GM21515 (cell line): Measurements from ENCODE around the gene NEAT1.
A peak's percentile ranks its signal among the peaks of the same experiment; 100 is the strongest.

Experiments used
- ATAC-seq: cut with Tn5 transposase; IDR thresholded peaks from one replicate; pipeline ENCODE4 v1.9.1; 2021; ENCODE audit not compliant: unreplicated experiment

The NEAT1 gene

DNA sequence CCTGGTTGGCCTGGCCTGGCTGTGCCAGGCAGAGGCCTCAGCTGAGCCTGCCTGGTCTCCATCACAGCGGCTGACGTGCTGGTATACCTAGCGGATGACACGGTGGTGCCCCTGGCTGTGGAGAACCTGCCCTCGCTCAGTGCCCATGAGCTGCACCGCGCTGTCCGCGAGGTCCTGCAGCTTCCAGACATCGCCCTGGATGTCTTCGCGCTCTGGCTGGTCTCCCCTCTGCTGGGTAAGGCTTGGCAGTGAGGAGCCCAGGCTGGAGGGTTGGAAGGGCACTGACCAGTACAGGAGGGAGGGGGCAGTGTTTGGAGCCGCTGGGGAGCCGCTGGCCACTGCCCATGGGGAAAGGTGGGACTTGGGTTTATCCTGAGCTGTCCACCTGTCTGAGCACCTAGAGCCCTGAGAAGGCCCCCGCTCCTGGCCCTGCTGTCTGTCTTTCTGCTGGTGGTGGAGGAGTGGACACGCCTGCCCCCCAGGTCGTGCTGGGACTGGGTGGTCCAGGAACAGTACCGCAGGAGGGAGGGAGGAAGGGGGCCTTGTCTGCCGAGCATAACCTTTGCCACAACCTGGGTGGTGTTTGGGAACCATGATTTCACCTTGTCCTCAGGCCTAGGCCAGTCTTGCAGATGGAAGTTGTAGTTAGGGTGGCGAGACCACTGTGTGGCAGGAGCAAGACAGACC is 33.2 kb upstream of the NEAT1 start:
- ATAC-seq: no peak

DNA sequence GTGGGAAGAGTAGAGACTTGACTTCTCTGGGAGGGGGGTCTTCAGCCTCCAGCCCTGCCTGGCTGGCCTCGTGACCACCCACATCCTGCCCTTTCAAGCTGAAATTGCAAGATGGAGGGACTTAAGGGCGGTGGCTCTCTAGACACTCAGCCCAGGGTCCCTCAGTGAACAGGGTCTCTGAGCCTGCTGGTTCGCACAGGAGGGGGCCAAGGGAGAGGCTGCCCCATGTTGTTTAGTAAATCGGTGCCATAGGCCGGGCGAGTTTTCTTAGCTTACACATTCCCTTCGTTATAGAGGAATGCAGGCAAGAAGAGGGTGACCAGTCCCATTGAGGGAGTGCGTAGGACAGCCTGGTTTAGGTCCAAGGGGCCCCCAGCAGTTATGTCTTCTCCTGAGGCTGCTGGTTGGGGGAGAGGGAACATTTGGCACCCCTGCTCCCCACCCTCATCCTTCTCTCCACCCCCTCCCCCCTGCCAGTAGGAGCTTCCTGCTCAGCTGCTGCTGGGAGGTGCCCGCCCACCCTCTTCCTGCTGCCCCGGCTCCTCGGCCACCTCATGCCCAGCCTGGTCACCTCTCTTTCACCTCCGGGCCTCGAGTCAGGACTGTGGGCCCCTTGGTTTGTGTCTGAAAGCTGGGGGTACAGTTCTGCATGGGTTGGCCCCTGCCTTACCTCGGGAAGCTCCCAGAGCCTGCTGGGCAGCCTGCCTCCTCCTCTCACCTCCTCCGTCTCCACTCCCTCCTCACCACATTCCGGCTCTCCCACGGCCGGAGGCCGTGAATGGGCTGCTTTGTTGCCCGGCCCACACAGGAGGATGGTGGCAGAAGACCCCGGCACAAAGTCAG is 32.3 kb upstream of the NEAT1 start:
- ATAC-seq: no peak

DNA sequence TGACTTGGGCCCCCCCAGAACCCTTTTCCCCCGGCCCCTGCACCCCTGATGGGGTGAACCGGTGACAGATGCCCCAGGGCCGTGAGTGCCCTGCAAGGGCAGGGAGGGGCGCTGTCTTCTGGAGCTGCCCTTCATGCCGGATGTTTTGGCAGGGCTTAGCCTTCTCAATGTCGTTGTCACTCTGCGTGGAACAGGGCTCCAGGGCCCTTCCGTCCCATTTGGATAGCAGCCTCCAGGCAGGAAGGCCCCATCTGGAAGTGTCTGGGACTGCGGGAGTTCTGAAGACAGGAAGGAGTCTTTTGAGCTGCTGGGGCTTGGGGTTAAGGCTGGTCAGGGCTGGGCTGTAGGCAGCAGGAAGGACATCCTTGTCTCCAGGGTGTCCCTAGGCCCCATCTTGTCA is 31.6 kb upstream of the NEAT1 start:
- ATAC-seq: no peak

DNA sequence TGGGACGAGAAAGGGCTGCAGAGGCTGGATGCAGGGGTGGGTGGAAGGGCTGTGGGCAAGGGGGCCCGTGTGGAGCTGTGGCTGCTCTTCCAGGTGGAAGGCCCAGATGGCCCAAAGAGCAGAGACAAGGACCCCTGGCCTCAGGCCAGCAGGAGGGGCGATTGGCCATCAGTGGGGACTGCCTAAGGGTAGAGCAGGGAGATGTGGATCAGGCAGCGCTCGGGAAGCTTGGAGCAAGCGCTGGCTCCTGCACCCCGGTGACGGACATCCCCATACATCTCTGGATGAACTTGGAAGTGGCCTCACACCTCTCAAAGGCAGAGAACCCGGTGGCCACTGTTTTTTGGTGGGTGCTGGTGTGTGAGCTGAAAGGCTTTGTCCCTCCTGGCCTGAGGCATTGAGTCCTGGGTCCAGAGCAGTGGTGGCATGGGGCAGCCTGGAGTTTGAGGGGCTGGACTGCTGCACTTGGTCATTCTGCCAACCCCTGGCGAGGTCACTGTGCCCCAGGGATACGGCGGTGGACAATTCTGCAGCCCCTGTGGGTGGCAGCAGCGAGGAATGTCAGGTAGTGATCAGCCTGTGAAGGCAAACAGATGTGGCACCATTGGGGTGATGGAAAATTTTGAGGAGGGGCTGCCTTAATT is 30.3 kb upstream of the NEAT1 start:
- no peak for ATAC-seq

DNA sequence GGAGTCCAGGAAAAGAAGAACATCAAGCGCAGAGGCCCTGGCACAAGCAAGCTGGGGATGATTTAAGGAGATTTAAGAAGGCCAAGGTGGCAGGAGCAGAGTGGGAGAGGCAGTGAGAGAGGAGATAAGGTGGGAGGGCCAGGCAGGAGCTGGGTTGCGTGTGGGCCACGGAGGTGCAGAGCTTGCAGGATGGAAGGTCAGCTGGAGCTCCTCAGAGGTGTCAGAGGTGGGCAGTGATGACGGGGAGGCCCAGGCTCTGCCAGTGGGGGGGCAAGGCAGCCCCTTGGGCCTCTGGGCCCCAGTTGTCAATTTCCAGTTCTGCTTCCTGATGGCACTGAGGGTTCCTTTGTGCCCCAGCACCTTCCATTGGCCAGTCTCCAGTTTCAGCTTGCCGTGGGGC is 29.7 kb upstream of the NEAT1 start:
- ATAC-seq: no peak

DNA sequence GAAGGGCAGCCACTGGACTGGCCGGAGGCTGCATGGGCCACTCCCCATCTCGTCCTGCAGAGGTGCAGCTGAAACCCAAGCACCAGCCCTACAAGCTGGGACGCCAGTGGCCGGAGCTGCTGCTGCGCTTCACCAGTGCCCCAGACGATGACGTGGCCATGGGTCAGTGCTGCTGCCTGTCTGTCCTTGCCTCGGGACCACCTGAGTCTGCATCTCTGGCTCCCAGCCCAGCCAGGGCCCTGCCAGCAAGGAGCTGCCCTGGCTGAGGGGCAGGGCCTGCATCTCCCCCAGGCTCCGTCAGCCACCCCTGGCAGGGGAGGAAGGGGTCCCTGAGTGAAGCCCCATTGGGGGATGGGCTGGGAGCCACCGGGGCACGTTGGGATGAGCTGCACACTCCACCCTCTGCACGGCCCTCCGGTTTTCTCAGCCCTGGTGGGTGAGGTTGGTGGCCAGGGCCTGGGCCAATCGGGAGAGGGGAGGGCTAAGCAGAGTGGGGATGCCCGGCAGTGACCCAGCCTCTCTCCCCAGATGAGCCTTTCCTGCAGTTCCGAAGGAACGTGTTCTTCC is 29.0 kb upstream of the NEAT1 start:
- no peak for ATAC-seq

DNA sequence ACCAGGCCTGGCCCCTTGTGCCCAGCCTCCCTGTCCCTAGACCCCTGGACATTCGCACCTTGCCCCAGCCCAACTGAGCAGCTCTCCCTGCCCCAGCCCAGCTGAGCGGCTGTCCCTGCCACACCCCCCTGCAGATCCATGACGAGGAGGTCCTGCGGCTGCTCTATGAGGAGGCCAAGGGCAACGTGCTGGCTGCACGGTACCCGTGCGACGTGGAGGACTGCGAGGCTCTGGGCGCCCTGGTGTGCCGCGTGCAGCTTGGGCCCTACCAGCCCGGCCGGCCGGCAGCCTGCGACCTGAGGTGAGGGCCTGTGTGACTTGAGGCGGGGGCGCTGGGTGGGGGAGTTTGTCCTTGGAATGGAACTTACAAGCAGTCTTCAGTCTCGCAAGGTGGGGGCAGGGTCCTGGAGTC is 28.5 kb upstream of the NEAT1 start:
- ATAC-seq: no peak

DNA sequence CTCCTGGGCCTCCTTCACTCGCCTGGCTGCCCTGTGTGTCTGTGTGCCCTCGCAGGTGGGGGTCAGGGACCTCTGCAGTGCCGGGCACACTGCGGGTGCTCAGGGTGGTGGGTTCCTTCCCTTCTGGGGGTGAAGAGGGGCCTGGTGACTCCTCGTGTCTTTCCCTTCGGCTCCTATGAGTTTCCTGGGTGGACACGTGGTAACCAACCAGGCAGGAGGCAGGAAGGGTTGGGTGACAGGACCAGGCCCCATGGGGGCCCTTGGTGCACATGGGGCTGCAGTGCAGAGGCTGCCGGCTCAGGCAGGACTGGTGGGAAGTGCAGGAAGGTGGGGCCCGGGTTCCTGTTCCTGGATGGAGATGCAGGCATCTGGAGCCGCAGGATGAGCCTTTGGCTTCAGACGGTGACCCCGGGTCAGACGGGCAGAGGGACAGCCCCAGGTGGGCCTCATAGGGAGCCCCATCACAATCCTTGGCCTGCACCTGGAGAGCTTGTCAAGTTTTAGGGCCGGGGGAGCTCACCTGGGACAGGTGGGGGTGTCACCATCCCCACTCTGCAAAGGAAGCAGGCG is 26.6 kb upstream of the NEAT1 start:
- no peak for ATAC-seq

DNA sequence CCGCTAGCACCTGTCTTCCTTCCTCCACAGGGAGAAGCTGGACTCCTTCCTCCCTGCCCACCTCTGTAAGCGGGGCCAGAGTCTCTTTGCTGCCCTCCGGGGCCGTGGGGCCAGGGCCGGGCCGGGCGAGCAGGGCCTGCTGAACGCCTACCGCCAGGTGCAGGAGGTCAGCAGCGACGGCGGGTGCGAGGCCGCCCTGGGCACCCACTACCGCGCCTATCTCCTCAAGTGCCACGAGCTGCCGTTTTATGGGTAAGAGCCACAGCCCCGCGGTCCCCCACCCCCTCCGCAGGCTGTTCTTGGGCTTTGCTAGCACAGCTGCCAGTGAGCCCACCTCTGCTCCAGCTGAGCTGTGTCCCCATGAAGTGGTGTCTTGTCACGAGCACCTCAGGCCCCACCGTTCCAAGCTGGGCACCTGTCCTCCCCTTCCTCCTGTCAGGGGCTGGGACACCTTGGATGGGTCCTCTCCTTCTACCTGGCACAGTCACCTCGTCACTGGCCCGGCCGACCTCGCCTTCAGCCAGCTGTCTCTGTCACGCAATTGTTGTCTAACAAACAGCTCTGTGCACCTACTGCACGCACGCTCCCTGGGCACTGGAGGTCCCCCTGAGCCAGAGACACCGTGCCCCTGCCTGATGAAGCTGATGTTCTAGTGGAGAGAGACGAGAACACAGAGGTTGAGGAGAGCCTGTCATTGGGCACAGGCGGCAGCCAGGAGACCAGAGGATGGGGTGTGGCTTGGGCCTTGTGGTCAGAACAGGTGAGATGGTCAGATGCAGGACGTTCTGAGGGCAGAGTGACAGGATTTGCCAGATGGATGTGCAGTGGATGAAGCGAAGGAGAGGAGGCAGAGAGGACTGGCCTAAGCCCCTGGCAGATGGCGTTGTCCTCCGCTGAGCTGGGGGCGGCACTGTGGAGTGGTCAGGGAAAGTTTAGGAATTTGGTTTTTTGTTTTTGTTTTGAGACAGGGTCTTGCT is 25.5 kb upstream of the NEAT1 start:
- no peak for ATAC-seq

DNA sequence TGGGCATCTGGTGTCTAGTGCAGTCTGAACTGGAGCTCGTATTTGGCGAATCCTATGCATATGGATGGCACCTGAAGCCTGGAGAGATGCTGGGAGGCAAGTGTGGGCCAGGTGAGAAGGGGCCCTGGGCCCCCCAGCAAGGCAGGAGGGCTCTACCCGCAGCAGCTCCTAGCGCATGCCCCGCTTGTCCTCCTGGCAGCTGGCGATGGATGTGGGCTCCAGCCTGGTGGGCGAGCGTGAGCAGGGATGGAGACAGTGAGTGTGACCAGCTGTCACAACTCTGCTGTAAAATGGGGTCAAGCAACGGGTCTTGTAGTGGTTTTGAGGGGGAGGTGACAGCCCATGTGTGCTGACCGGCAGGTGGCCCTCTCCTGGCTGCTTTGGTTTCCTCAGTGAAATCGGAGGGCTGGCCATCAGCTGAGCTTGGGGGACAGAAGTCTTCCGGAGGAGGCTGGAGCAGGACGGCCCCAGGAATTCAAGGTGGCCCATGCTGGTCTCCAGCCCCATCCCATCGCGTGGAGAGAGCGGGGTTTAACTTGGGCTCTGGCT is 24.2 kb upstream of the NEAT1 start:
- no peak for ATAC-seq

DNA sequence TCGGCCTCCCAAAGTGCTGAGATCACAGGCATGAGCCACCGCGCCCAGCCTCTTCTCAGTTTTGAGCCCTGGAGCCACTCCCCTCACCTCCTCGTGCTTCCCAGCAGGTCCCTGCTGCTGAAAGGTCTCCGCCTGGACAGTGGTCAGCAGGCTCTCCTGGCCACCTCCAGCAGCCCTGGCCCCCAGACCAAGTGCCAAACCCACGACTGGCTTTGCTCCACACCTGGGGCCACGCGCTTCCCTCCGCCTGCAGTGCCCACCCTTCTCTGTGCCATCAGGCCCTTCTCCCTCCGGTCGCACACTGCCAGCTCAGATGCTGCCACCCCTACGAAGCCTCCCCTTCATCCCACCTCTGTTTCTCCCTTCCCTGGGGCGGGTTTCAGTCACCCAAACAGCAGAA is 23.3 kb upstream of the NEAT1 start:
- no peak for ATAC-seq

DNA sequence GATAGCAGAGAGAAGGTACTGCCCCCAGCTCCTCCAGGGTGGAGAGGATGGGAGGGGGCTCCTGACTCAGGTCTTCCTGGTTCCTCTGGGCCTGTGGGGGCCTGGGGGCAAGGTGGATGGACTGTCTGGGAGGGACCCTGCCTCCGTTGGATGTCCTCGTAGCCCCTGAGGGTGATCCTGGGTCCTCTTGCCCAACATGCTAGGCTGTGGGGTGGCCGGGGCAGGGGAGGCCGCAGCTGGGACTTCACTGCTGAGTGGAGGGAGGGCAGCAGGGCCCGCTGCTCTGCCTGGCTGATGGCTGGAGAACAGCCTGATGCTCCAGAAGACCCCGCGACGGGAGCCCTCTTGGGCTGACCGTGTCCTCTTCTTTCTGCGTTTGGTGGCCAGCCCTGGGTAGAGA is 22.8 kb upstream of the NEAT1 start:
- no peak for ATAC-seq

DNA sequence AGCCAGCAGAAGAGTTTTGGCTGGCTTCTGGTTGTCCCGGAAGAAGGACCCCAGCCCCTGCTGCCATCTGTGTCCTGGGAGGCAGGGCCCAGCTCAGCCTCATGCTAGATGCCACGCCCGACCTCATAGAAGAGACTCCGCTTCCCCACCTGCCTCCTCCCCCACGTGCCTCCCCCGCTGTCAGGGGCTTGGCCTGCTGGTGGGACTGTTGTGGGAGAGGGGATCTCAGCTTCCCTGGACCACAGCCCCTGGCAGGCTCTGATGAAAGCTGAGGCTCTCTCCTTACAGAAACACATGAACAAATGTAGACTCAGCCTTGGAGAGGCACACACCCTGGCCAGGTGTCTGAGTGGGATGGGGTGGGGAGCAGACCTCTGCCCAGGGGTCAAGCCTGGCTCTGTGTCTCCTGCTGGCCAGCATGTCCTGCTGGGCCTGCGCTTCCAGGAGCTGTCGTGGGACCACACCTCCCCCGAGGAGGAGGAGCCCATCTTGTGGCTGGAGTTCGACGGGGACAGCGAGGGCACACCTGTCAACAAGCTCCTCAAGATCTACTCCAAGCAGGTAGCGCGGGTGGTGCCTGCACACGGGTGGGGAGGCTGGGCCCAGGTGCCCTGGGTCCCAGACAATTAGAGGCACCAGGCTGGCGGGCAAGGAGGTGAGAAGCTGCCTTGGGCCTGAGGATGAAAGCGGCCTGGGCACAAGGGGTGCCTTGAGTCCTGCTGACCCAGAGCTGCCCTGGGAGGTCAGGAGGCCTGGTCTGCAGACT is 22.1 kb upstream of the NEAT1 start:
- no peak for ATAC-seq

DNA sequence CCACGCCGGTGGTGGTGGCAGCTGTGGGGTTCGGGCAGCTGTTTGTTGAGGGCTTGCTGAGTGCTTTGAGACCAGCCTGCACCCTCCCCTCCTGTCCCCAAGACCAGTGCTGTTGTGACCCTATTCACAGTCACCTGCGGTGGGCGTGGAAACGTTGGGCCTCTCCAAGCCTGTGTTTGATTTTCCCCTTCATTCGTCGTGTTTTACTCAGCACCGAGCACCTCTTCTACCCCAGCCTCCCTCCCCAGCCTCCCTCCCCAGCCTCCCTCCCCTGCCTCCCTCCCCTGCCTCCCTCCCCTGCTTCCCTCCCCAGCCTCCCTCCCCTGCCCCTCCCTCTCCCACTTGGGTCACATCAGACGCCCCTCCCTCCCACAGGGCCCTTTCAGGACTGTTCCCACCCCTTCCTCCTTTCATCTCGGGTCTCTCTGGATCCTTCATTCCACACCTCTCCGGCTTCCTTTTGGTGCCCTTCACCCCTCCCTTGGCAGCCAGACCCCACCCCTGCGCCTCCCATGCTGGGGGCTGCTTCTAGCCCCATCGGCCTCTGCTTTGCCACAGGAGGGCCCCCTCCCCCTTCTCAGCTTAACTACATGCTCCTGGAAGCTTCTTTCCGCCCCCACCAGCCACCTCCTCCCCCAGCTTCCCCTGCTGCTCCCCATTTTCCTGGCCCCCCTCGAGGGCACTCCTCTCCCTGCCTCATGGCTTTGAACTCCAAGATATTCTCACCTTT is 21.4 kb upstream of the NEAT1 start:
- ATAC-seq: no peak

DNA sequence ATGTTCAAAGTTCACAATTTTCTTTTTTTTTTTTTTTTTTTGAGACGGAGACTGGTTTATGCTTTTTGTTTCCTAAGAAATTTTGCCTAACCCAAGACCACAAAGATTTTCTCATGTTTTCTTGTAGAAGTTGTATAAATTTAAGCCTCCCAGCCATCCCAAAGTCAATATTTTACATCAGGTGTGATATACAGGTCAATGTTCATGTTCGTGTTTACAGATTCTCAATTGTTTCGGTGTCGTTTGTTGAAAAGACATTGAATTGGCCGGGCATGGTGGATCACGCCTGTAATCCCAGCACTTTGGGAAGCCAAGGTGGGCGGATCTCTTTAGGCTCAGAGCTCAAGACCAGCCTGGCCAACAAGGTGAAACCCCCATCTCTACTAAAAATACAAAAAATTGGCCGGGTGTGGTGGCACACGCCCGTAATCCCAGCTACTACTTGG is 20.8 kb upstream of the NEAT1 start:
- ATAC-seq: no peak

DNA sequence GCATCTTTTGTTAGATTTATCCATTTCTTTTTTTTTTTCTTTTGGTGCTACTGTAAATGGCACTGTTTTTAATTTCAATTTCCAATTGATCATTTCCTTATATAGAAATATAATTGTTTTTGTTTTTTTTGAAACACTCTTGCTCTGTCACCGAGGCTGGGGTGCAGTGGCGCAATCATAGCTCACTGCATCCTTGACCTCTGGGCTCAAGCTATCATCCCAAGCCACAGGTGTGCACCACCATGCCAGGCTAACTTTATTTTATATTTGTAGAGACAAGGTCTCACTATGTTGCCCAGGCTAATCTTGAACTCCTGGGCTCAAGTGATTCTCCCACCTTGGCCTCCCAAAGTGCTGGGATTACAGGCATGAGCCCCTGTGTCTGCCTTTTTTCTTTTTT is 19.8 kb upstream of the NEAT1 start:
- no peak for ATAC-seq

DNA sequence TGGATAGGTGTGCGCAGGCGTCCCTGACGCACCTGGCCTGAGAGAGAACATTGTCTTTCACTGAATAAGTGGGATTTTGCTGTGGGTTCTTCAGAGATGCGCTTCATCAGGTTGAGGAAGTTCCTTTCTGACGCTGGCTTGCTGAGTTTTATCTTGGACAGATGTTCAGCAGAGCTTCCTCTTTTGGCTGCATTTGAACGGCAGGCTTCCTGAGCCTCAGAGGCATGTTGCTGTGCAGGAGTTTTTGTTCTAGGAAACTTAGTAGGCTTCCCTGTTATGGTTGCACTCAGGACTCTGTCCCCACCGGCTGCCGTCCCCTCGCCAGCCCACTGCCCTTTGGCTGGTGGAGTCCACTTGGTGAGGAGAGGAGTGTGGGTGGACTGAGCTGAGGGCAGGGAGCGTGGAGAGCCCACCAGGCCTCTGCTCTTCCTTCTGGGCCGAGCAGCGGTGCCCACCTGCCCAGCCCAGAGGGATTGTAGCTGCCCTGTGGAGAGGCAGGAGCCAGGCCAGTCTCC is 18.9 kb upstream of the NEAT1 start:
- ATAC-seq: peak; percentile 45

DNA sequence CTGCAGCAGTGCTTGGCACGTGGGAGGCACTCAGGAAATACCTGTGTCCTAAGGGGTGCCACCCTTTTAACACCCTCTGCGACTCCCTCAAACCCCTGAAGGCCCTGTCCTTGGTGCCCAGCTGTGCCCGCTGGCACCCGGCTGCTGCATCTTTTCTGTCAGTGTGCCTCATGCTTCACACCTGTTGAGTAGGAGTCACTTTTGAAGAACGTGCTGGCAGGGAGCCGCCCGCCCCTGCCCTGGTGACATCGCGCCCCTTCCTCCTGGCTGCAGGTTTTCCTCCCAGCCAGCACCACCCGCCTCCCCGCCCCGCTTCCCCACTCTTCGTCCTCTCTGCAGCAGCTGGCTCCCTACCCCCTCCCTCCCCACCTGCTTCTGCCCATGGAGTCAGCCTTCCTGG is 18.4 kb upstream of the NEAT1 start:
- no peak for ATAC-seq
